ENCODE results near the gene OTOP2.
"Not testable (repeated sequence)": the region's sequence is repeated elsewhere in the genome, so short reads cannot be mapped to it uniquely, and the experiment has no call there.

The OTOP2 gene

GRCh38 chr17:74901353-74902135 is 22.5 kb upstream of the OTOP2 start:
- DNase-seq (ENCODE audit: low spot score) = no peak

DNA sequence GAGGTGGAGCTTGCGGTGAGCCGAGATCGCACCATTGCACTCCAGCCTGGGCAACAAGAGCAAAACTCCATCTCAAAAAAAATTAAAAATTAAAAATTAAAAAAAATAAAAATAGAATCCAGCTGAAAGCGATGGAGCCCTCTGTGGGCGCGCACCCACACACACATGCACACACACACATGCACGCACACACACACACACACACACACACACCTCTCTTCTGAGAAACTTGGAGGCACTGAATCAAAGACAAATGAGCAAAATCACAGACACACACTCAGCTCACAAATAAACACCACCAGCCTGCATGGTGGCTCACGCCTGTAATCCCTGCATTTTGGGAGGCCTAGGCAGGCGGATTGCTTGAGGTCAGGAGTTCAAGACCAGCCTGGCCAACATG is 21.0 kb upstream of the OTOP2 start:
- no peak for DNase-seq (ENCODE audit: low spot score)

DNA sequence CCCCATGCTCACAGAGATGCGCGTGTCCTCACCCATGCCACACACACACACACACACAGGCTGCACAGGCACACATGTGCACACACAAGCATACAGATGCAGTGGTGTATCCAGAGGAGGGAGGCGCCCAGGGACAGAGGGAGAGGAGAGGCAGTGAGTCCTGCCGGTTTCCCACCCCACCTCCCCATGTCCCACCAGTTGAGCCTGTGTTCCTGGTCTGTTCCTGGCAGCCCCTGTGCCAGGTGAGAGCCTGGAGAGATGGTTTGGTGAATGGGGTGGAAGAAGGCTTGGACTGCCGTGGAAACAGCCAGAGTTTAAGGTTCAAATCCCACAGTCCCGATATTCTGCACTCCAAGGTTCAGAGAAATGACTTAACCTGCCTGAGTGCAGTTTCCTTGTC is 20.4 kb upstream of the OTOP2 start:
- no peak for DNase-seq (ENCODE audit: low spot score)

GRCh38 chr17:74904687-74905409 is 19.2 kb upstream of the OTOP2 start:
- no peak for DNase-seq (ENCODE audit: low spot score)

GRCh38 chr17:74906214-74906793 is 17.8 kb upstream of the OTOP2 start:
- not testable (repeated sequence) for DNase-seq (ENCODE audit: low spot score)

DNA sequence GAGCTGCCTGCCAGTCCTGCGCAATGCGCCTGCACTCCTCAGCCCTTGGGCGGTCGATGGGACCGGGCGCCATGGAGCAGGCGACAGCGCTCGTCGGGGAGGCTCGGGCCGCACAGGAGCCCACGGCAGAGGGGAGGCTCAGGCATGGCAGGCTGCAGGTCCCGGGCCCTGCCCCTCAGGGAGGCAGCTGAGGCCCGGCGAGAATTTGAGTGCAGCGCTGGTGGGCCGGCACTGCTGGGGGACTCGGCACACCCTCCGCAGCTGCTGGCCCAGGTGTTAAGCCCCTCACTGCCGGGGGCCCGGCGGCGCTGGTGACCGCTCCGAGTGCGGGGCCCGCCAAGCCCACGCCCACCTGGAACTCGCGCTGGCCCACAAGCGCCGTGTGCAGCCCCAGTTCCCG is 17.1 kb upstream of the OTOP2 start:
- DNase-seq (ENCODE audit: low spot score) = no peak

- not testable (repeated sequence) for DNase-seq (ENCODE audit: low spot score)
Observed at GRCh38 chr17:74909097-74909496, 15.0 kb upstream of the OTOP2 start.

DNA sequence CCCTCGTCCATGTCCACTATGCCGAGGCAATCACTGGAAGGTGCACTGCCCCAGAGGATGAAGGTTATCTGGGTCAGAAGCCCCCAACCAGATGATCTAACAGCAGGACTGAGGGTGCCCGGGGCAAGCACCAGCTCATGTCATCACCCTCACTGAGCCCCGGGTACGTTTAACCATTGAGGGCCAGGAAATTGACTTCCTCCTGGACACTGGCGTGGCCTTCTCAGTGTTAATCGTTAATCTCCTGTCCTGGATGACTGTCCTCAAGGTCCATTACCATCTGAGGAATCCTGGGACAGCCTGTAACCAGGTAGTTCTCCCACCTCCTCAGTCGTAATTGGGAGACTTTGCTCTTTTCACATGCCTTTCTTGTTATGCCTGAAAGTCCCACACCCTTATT is 12.7 kb upstream of the OTOP2 start:
- not testable (repeated sequence) for DNase-seq (ENCODE audit: low spot score)

DNA sequence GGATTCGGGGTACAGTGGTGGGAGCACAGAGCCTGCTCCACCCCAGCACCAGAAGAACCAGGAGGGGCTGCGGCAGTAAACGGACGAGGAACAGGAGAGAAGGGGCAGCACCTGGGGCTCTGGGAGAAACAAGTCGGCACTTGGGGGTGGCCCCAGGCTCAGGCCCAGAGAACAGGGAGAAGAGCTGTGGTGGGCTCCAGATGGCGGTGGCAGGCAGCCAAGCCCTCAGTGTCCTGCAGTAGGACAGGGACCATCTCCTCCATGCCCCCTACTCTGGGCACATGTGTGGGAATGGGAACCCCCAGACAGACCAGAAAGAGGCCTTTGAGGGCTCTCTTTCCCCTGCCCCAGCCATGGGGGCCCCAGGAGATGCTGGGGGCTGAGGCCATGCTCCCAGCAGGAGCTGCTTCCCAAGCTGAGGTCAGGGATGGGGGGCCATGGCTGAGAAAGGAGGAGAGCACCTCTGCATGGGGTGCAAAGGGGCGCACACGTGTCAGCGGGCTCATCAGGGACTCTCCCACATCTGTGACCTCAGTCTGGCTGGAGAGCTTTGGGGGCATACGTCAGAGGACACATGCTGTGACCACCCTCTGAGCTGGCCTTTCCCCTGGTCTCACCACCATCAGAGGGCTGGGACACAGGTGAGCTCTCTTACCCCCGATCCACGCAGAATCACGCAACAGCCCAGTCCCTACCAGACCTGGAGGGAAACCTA is 7.8 kb upstream of the OTOP2 start:
- no peak for DNase-seq (ENCODE audit: low spot score)

- DNase-seq (ENCODE audit: low spot score) = no peak
Observed at GRCh38 chr17:74916851-74917199, 7.2 kb upstream of the OTOP2 start.

DNA sequence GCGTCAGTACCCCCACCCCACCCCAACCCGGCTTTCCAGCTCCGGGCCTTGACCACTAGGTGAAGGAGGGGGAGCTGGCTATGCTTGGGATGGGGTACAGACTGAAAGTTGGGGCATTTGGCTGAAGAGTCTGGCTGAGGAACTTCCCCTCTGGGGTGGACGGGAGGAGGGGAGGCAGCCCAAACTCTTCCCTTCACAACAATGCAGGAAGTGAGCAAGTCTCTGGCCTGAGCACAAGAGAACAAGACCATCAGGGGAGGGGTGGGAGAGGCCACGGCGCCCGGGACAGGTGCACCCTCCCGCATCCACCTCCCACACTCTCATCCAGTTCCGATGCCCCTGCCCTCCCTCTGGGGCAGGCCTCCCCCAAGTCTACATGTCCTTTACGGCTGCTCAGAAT is 6.6 kb upstream of the OTOP2 start:
- DNase-seq (ENCODE audit: low spot score) = no peak

GRCh38 chr17:74918906-74919305 is 5.2 kb upstream of the OTOP2 start:
- DNase-seq (ENCODE audit: low spot score) = no peak

DNA sequence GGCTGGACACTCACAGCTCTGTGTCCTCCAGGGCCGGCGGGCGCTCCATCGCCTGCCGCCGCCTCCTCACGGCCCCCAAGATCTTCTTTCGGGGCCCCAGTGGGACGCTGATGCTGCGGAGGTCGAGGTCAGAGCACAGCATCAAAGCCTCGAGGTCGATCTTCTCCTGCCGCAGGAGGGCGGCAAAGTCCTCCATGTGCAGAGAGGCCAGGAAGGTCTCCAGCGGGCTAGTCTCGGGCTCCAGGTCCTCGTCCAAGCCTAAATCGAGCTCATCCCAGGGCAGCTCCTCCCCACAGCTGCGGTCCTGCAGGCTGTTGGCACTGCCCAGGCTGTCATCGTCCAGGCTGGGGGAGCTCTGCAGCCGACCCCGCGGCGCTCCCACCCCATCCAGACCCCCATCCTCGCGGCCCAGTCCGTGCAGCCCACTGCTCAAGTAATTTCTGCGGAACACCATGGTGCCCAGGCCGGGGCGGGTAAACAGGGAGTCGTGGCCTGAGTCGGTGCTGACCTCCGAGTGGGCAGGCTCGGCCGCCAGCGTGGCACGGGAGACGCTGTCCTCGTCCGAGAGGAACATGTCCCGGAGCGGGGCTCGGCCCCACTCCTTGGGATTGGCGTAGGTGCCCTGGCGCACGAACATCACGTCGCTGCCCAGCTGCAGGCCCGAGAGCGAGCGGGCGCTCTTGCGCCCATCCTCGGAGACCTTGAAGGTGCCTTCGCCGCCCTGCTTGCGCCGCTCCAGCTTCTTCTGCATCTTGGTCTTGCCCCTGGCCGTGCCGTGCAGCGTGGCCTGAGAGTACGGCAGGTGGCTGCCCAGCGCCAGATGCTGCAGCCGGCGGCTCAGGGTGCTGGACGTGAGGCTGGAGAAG is 4.4 kb upstream of the OTOP2 start:
- DNase-seq (ENCODE audit: low spot score) = peak; percentile 82

DNA sequence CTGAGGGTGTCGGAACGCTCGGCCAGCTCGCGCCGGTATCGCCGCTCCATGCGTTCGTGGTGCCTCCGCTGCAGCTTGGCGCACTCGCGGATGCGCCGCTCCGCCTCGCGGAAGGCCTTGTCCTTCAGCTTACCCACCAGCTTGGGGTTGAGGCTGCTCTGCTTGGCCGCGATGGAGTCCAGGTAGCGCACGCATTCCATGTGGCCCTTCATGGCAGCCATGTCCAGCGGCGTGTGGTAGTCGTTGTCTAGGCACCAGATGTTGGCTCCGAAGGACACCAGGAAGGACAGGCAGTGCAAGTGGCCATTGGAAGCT is 3.8 kb upstream of the OTOP2 start:
- DNase-seq (ENCODE audit: low spot score) = no peak

GRCh38 chr17:74920642-74921025 is 3.4 kb upstream of the OTOP2 start:
- peak; percentile 63 for DNase-seq (ENCODE audit: low spot score)

DNA sequence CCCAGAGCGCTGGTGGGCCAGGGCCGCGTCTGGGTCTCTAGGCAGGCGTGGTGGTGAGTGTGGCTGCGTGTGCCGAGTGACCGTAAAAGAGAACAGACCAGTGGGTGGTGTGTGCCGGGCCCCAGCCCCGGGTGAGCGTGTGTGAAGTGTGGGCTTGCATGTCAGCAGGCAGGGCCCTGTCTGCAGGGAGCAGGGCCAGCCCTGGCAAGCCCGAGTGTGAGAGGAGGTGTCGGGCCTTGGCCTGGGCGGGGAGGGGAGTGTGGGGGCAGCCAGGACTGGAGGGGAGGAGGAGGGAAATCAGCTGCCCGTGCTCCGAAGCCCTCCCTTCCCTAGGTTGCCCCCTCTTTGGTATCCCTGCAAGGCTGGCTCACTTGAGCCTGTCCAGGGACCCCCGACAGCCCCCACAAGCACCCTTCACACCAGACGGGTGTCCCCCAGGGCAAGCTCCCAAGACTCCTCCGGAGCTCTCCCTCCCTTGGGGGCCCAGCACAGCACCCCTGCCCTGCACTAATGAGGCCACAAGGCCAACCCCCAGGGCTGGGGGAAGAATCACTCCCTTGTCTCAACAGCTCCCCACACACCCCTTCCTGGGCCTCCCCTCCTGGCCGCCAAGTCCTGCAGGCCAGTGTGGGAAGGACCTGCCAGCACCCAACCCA is 2.9 kb upstream of the OTOP2 start:
- DNase-seq (ENCODE audit: low spot score) = no peak

DNA sequence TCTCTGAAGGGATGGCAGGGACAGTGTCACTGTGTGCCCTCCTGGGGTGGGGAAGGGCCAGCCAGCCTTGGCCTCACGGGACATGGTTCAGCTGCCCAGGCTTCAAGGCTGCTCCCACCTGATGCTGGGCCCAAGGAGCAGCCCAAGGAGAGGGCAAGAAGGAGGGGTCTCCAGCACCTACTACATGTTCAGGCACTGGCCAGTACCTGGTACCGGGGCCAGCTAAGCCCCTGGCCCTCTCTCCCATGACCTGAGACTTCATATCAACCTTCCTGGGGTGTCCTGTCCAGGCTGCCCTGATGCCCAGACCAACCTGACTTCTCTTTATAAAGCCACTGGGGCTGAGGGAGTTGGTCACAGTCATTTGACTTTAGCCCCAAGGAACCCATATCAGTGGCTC is 2.3 kb upstream of the OTOP2 start:
- DNase-seq (ENCODE audit: low spot score) = no peak

- no peak for DNase-seq (ENCODE audit: low spot score)
Observed at GRCh38 chr17:74922172-74922571, 1.9 kb upstream of the OTOP2 start.

- no peak for DNase-seq (ENCODE audit: low spot score)
Observed at GRCh38 chr17:74922694-74923537, 1.2 kb upstream of the OTOP2 start, which contains the start of gene USH1G. TSS of gene USH1G (minus strand) at chr17:74923255. CDS start at chr17:74923073, 182 bp downstream.

DNA sequence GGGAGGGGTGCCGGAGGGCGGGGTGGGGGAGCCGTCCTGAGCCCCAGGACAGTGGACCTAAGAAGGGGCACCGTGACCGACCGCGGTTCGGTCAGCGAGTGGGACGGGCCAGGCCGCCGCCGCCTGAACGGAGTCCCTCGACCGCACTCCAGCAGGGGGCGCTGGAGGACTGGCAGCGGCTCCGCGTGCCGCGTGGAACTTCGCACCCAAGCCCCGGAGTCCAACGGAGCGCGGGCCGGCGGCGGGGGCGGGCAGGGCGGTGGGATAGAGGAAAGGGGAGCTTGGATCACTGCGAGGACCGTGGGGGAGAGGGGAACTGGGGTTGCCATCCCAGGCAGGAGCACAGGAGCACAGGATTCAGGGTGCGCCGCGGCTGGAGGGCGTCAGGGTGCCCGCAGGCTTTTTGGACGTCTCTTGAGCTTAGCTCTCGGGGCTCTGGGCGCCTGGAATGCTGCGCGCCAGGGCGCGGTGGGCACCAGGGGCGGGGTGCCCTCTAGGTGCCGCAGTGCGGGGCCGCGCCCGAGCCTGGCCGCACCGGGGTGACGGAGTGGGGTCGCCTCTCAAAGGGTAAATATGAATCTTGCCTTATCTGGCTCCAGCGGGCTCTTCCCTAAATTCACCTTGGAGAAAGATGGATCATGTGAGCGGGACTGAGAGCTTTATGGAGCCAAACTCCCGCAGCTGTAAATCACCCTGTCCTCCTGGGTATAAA is 379 bp upstream of the OTOP2 start:
- DNase-seq (ENCODE audit: low spot score) = peak; percentile 97
